GM12864 (cell line): Measurements from ENCODE around the gene FXYD4.

ENCODE experiments used
- DNase-seq: peaks from one replicate; pipeline ENCODE4 v3.0.0-alpha.2; 2011; ENCODE audit warnings: low read depth
- H3K4me3 ChIP-seq: 2 replicates; pipeline ENCODE4 v1.5.1; 2011; ENCODE audit warnings: mild to moderate bottlenecking, low read depth, low read length, control low read depth
- CTCF ChIP-seq: IDR thresholded peaks from 2 replicates; pipeline ENCODE4 v1.5.1; 2011; ENCODE audit warnings: low read depth, mild to moderate bottlenecking, moderate library complexity, low read length, control low read depth, inconsistent platforms; ENCODE audit errors: missing control alignments

FXYD4 gene

DNA sequence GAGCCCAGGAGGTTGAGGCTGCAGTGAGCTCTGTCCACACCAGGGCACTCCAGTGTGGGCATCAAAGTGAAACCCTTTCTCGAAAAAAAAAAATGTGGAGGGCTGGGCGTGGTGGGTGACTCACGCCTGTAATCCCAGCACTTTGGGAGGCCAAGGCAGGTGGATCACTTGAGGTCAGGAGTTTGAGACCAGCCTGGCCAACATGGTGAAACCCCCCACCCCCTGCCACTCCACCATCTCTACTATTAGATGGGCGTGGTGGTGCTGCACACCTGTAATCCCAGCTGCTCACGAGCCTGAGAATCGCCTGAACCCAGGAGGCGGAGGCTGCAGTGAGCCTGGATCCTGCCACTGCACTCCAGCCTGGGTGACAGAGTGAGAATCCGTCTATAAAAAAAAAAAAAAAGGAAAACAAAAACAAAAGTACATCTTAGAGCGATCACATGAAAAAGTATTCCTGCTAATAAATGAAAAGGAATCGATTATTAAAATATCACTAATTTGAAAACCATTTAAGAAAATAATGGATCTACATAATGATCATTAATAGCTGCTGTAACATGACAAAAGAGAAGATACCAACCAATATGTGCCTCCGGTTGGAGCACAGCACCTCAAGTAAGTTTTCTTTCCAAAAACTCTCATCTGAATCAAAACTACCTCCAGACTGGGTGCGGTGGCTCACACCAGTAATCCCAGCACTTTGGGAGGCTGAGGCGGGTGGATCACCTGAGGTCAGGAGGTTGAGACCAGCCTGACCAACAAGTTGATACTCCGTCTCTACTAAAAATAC, 32.7 kb downstream of the FXYD4 start:
- peak overlapping the region; percentile 96 for H3K4me3 ChIP-seq
- TF ChIP-seq CTCF: no peak
- DNase-seq: no peak

DNA sequence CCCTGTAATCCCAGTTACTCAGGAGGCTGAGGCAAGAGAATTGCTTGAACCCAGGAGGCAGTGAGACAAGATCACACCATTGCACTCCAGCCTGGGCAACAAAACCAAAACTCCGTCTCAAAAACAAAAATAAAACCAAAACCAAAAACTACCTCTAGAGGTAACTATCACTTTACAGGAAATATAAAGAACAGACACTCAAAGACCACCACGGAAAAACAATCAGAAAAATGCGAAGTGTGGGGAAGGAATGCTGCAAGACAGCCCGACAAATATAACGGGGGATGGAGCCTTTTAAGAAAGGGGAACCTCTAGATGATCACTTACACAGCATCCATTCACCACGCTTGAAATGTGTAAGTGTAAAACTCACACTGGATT, 33.3 kb downstream of the FXYD4 start:
- no peak for TF ChIP-seq CTCF
- H3K4me3 ChIP-seq: peak overlapping the region; percentile 96
- DNase-seq: no peak

DNA sequence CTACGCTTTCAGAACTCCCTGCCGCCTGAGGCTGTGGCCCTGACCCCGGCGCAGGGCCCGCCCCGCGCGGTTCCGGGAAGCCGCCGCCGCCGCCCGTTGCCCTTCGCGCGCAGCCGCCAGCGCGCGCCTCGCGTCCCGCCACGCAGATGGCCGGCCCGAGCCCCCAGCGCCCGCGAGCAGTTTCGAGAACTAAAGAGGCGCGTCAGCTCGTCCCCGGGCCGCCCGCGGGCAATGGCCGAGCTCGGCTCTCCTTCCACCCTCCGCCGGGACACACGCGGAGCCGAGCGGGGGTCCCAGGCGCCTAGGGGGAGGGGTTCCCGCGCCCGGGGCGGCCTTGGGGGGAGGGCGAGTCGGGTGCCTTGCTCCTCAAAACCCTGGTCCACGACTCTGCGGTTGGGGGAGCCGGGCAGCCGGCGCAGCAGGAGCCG, 35.7 kb downstream of the FXYD4 start:
- DNase-seq: no peak
- H3K4me3 ChIP-seq: peak overlapping the region; percentile 96
- TF ChIP-seq CTCF: no peak

- DNase-seq: peak; percentile 81
- TF ChIP-seq CTCF: peak; percentile 43
- peak overlapping the region; percentile 96 for H3K4me3 ChIP-seq
Measured at GRCh38 chr10:43407576-43408330, 36.3 kb downstream of the FXYD4 start.

DNA sequence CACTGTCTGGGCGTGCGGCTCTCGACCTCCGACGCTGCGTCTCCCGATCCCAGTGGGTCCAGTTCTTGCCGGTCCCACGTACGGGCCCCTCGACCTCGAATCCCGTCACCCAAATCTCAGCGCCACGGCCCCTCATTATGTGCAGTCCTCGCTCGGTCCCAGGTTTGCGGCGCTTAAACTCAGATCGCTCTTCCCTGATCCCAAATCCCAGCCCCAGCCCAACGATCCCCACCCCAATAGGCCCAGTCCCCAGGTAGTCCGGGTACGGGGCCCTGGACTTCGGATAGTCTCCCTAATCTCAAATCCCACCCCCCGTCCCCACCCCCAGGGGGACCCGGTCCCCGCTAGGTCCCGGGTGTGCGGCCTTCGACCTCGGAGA, 36.9 kb downstream of the FXYD4 start:
- H3K4me3 ChIP-seq: peak overlapping the region; percentile 96
- no peak for TF ChIP-seq CTCF
- no peak for DNase-seq

DNA sequence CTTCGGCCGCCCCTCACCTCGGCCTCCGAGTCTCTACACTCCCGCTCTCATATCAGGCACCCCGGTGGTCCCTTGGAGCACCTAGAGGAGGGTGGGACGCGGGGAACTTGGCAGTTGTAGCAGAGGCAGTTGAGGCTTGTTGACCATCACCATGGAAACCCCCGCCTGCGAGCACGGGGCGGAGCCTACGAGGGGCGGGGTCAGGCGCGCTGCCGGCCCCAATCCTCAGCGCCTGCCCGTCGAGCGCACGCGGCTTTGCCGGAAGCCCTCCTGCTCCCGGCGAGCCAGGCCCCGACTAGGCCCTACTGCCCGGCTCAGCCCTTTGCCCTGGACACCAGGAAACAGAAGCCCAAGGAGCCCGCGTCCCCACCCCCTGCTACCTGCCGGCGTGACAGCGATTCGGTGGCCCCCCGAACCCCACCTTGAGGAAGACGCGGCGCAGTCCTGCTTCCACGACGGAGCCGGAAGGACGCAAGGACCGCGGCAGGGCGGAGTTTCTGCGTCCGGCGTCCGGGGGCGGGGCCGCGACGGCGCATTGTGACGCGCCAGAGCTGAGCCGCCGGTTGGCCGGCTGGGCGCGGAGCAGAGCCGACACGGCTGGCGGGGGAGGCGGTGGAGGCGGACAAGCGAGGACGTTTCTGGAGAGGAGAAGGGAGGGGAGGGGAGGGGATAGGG, 37.4 kb downstream of the FXYD4 start, which contains the start of gene HNRNPF:
TSS of gene HNRNPF (minus strand) at position 477 of the 675 bp plus-strand sequence. CDS start 21,302 bp downstream, outside the sequence.
- peak; percentile 77 for DNase-seq
- TF ChIP-seq CTCF: no peak
- peak within 1 kb of the TSS; percentile 96 for H3K4me3 ChIP-seq
